Stimulated activated memory B cell treated with anti-CD40 and anti-IgM and Interleukin-4, amounts not matched to agents 10 μg/mL and 1 μg/mL and 100 μg/mL, for 72 hours (primary cell): ENCODE results near the gene POU4F2.
"Not testable (repeated sequence)": the region's sequence is repeated elsewhere in the genome, so short reads cannot be mapped to it uniquely, and the experiment has no call there.

Experiments
- ATAC-seq: fragments of 150-1000 bp; cut with Tn5 transposase; 2 replicates; pipeline ENCODE4 v1.10.0; 2021
- H3K27ac Mint-ChIP-seq: one replicate; pipeline ENCODE4 v1.8.0; 2022; ENCODE audit warnings: mild to moderate bottlenecking, mixed read lengths
- H3K27me3 Mint-ChIP-seq: one replicate; pipeline ENCODE4 v1.8.0; 2022; ENCODE audit warnings: mixed read lengths
- H3K36me3 Mint-ChIP-seq: one replicate; pipeline ENCODE4 v1.8.0; 2022; ENCODE audit warnings: mixed read lengths
- H3K4me1 Mint-ChIP-seq: one replicate; pipeline ENCODE4 v1.8.0; 2022; ENCODE audit warnings: mixed read lengths
- H3K4me3 Mint-ChIP-seq: one replicate; pipeline ENCODE4 v1.8.0; 2022; ENCODE audit warnings: mild to moderate bottlenecking, moderate library complexity, mixed read lengths
- H3K9me3 Mint-ChIP-seq: one replicate; pipeline ENCODE4 v1.8.0; 2022; ENCODE audit warnings: mixed read lengths

The POU4F2 gene

DNA sequence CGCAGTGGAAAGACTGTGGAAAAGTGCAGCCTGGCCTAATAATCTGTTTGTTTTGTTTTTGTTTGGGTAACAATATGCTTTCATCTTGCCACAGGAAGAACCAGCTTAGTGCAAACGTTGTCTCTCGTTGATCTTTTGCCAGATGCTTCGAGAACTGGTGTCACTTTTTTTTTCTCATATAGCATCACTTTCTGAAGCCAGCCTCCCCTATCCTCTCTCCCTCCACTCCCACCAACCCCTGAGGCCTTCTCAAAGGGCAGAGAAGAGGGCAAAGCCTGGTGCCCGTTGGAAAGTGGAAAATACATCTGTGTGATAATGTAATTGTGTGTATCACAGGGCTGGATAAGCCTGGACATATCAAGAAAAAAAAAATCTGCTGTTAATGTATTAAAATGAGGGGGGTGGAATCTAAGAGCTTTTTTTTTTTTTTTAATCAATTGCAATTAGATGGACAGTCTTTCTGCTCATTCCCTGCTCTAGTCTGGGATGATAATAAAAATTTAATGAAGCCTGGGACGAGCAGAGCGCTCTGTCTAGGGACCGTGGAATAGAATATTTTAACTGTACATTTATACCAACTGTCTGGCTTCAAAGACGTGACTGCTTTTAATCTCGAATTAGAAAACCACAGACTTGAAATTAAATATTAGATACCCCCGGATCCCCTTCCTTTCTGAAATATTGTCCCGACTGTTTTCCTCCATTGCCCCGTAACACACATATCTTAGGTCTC lies 8.1 kb downstream of the POU4F2 start:
- H3K4me1 Mint-ChIP-seq = no peaks in the 10 kb centered on the region
- ATAC-seq = no peak
- H3K4me3 Mint-ChIP-seq = no peak overlapping the region
- no peaks in the 10 kb centered on the region for H3K36me3 Mint-ChIP-seq
- H3K9me3 Mint-ChIP-seq = peaks cover 3% of the 10 kb centered on the region
- no peak overlapping the region for H3K27ac Mint-ChIP-seq
- peaks cover 88% of the 10 kb centered on the region for H3K27me3 Mint-ChIP-seq

DNA sequence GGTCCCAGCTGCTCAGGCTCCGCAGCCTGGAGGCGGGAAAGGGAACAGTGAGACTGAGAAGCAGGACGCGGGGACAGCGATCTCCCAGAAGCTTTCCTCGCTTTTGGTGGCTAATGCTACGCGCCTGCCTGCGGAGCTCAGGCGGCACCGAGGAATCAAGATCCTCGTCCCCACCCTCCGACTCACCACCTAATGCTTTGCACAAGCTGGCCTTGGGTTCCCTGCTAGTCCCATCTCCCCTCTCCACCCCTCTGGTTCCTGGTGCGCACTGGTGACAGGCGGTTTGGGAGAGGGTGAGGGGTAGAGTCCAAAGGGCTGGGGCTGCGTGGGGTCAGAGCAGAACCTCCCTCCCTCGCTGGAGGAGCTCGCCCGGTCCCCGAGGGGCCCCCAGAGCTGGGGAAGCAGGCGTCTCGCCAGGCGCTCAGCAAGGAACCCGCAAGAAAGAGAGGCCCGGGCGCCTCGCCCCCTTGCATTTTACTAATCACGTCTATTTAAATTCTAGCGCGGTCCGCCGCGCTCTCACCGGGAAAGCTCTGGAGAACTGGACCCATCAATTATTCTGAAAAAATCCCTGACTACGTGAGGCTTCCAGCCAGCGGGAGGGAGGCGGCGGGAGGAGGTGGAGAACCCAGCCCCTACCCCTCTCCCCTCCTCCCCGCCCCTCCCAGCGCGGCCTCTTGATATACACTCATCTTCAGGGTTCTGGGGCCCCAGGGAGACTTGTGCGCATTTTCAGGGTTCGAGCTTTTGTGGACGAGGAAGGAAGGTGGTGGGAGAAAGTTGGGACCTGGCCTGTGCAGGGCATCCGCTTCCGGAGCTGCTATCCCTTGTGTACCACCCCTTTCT lies 9.1 kb downstream of the POU4F2 start:
- no peak overlapping the region for H3K4me3 Mint-ChIP-seq
- peaks cover 3% of the 10 kb centered on the region for H3K9me3 Mint-ChIP-seq
- H3K36me3 Mint-ChIP-seq = no peaks in the 10 kb centered on the region
- no peak for ATAC-seq
- H3K27ac Mint-ChIP-seq = no peak overlapping the region
- H3K4me1 Mint-ChIP-seq = no peaks in the 10 kb centered on the region
- peaks cover 86% of the 10 kb centered on the region for H3K27me3 Mint-ChIP-seq

DNA sequence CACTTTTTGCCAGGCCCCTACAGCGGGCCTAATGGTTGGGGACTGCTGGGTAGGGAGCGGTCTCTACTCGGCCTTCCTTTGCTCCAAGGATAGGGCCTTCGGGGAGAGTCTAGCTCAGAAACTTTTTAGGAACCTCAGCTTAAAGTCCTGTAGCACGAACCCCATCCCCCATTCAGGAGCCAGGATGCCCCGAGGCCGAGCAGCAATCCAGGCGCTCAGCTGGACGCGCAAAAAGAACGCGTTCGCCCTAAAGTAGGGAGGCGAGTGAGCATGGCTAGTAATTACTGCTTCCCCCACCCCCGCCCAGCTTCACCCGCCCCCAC lies 9.7 kb downstream of the POU4F2 start:
- Mint-ChIP-seq H3K4me1 (no peaks in the 10 kb centered on the region), H3K9me3 (peaks cover 2% of the 10 kb centered on the region), H3K4me3 (no peak overlapping the region), H3K36me3 (no peaks in the 10 kb centered on the region), H3K27ac (no peak overlapping the region), H3K27me3 (peaks cover 86% of the 10 kb centered on the region)
- ATAC-seq = no peak

DNA sequence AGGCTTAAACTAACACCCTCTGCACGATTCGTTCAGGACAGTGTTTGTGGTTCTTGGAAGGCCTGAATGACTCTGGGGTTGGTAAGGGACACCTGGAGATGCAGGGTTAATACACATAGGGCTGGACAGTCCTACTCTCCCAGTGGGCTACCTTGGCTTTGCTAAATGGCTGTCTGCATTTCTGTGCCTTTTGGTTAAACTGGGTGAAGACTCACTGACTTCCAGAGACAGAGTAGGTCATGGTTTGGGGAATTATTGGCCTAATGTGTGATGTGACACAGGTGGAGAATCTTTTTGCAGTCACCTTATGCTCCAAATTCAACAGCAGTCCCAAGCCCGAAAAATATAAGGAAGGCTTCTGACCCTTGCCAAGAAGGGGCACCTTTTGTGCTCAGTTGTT lies 10.5 kb downstream of the POU4F2 start:
- Mint-ChIP-seq H3K4me3 (no peak overlapping the region), H3K36me3 (no peaks in the 10 kb centered on the region), H3K27me3 (peaks cover 86% of the 10 kb centered on the region), H3K4me1 (peaks cover 1% of the 10 kb centered on the region), H3K9me3 (no peaks in the 10 kb centered on the region), H3K27ac (no peak overlapping the region)
- ATAC-seq = no peak

DNA sequence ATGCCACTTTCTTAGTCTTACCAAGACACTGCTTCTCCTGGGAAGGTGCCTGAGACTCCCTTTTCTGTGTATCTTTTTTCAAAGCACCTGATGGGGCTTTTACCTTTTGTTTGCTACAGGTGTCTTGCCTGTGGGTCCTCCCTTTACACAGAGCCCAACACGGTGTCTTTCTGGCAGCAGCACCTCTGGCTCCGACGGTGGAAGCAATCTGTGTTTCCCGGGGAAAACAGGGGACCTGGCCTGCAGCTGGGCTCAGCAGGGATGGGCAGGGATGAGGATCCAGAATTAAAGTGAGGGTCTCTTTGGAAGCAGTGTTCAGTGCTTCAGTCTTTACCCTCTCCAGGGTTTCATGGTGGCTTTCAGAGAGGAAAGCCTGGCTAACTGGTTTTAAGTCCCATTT lies 11.3 kb downstream of the POU4F2 start:
- H3K36me3 Mint-ChIP-seq = no peaks in the 10 kb centered on the region

DNA sequence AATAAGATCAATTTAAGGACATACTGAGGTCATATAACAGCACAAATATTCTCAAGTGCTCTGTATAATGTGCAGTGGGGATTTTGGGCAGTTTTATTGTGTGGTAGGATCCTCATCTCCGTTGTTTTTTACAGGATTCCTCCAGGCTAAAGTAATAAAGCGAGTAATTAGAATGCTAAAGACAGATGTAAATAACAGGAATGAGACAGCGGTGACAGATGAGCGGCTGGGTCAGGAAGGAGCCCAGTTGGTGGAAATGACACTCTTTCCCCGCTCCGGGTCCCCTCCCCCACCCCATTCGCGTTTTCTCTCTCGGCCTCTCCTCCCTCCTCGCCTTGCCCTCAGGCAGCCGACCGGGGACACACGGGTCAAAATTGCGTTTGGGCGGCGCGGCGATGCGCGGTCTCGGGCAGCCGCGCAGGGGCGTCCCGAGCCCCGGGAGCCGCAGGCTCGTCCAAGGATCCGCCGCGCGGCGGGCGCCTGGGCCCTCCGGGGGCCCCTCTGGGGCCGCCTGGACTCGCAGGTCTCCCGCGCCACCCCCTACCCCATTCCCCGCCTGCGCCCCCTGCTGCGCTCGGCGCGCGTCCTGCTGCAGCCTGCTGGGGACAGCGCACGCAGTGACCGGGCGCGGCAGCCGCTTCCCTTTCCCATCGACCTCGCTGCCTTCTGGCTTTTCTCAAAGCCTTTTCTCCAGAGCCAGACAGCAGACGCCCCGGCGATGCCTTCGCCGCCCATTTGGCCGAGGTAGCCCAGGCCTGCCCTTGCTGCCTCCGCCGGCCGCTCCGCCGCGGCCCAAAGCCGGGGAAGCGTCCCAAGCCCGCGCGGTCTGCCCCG lies 16.2 kb downstream of the POU4F2 start:
- H3K9me3 Mint-ChIP-seq = no peaks in the 10 kb centered on the region

More for the DNA sequence above, 11.3 kb downstream of the POU4F2 start:
- Mint-ChIP-seq H3K27me3 (peaks cover 85% of the 10 kb centered on the region), H3K9me3 (no peaks in the 10 kb centered on the region), H3K4me1 (peaks cover 8% of the 10 kb centered on the region), H3K4me3 (no peak overlapping the region), H3K27ac (no peak overlapping the region)
- no peak for ATAC-seq

DNA sequence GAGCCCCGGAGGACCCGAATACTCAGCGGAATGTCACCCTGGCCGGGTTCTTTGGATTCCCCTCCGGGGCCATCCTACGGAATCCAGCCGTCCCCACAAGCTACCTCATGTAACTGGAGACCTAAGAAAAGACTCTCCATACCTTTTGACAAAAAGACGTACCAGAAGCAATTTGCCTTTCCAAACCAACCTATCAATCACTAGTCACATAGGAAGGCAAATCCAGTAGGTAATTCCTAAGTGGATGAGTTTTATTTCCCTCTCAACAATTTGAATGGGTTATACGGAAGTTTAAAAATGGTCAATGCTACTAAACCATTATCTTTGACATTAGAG lies 16.8 kb downstream of the POU4F2 start:
- no peak for ATAC-seq
- Mint-ChIP-seq H3K4me3 (no peak overlapping the region), H3K36me3 (no peaks in the 10 kb centered on the region), H3K27ac (no peak overlapping the region), H3K9me3 (no peaks in the 10 kb centered on the region), H3K27me3 (peaks cover 69% of the 10 kb centered on the region), H3K4me1 (peaks cover 8% of the 10 kb centered on the region)

More for the DNA sequence above, 16.2 kb downstream of the POU4F2 start:
- Mint-ChIP-seq H3K4me3 (peak overlapping the region; percentile 62), H3K27ac (no peak overlapping the region), H3K36me3 (no peaks in the 10 kb centered on the region), H3K27me3 (peaks cover 75% of the 10 kb centered on the region), H3K4me1 (peaks cover 8% of the 10 kb centered on the region)
- ATAC-seq = peak; percentile 27

DNA sequence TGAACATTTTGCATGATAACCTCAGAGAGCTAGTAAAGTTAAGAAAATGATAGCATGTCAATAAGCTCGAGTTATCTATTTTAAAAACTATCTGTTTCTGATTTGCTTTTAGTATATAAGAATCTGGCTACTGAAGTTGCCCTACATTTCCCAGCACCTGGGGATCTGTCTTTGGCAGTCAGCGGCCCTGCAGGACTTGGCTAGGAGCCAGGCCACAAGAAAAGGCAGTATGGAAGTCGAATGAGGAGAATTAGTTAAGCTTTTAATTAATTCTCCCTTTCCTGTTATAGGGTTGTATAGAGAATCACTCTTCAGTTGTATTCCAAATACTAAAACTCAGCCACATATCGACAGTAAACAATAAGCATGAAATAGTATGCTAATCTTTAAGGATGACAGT lies 22.7 kb downstream of the POU4F2 start:
- Mint-ChIP-seq H3K27ac (no peak overlapping the region), H3K4me3 (no peak overlapping the region), H3K27me3 (peaks cover 20% of the 10 kb centered on the region), H3K4me1 (no peaks in the 10 kb centered on the region), H3K36me3 (no peaks in the 10 kb centered on the region), H3K9me3 (peaks cover 3% of the 10 kb centered on the region)
- no peak for ATAC-seq

DNA sequence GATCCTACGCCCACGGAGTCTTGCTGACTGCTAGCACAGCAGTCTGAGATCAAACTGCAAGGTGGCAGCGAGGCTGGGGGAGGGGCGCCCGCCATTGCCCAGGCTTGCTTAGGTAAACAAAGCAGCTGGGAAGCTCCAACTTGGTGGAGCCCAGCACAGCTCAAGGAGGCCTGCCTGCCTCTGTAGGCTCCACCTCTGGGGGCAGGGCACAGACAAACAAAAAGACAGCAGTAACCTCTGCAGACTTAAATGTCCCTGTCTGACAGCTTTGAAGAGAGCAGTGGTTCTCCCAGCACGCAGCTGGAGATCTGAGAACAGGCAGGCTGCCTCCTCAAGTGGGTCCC lies 25.2 kb downstream of the POU4F2 start:
- H3K27me3 Mint-ChIP-seq, H3K4me3 Mint-ChIP-seq, ATAC-seq, H3K4me1 Mint-ChIP-seq, H3K36me3 Mint-ChIP-seq, H3K27ac Mint-ChIP-seq, H3K9me3 Mint-ChIP-seq: not testable (repeated sequence)

DNA sequence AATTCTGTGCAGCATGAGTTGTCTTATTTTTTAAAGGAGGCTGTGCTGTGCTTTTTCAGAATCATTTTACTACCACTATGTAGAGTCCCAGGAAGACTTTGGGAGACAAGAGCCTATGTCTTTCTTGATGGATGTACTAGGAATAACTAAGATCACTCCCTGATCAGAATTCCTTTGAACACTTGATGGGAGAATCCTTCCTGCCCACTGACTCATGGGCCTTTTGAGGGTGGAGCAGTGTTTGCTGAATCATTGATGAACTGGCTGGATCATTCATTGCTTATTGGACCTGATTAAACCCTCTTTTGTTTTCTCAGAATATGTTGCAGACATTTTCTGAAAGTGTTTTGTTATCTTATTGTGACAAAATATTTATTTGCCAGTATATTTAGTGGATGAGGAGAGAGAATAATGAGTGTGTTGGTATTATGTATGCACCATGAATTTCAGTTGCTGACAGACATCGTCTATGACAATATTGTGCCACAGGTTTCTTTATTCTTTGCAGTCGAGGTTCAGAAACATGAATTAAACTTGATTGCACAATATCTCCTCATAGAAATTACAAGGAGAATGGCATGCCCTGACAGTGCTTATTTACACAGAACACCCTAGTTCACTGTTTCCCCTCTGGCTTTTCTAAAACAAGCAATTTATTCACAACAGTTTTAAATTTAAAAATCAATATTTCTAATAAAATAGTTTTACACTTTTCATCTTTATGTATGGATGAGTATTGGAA lies 36.3 kb downstream of the POU4F2 start:
- Mint-ChIP-seq H3K4me1 (no peaks in the 10 kb centered on the region), H3K9me3 (peaks cover 12% of the 10 kb centered on the region), H3K4me3 (no peak overlapping the region), H3K27ac (no peak overlapping the region), H3K36me3 (no peaks in the 10 kb centered on the region), H3K27me3 (no peaks in the 10 kb centered on the region)
- no peak for ATAC-seq
